PC-9 (cell line): Measurements from ENCODE around the gene MAN2C1. TPM values are rescaled to one million over a fixed set of nuclear protein-coding genes. Genes with fewer than 3 reads are reported as not detected.

Source experiments
- BruUV-seq: library from RNA; stranded (reverse); fragments of 400-500 nt; replicated peaks from 2 replicates; lab custom pipeline; 2021; lab: Mats Ljungman, UMichigan
- CTCF ChIA-PET: fragments of 300-600 bp; sonication (Branson Sonifier 250); formaldehyde crosslinking; loops from one replicate; lab custom pipeline; 2022; ENCODE audit warnings: antibody characterized with exemption; lab: Charles Lee
- POLR2A ChIA-PET: fragments of 300-600 bp; sonication (Branson Sonifier 250); formaldehyde crosslinking; loops from one replicate; lab custom pipeline; 2022; ENCODE audit warnings: antibody characterized with exemption; ENCODE audit not compliant: unreplicated experiment; lab: Charles Lee
- DNase-seq, 2 experiments: peaks; one replicate each; pipeline versions ENCODE4 v3.0.0 to v3.0.0-alpha.2; 2015 to 2022; ENCODE audit warnings: mixed read lengths in 1 of 2
- H2AFZ ChIP-seq: fragments of 200-600 bp; sonication (generic); 2 replicates; pipeline ENCODE4 v1.8.1; 2017; ENCODE audit warnings: antibody characterized with exemption
- H3F3A ChIP-seq: fragments of 200-600 bp; sonication (generic); 2 replicates; pipeline ENCODE4 v1.8.1; 2017; ENCODE audit warnings: antibody characterized with exemption, mild to moderate bottlenecking, low read depth; ENCODE audit not compliant: insufficient read depth
- H3K27ac ChIP-seq: fragments of 200-600 bp; sonication (generic); 2 replicates; pipeline ENCODE4 v1.6.1; 2016; ENCODE audit warnings: mixed run types
- H3K27me3 ChIP-seq: fragments of 200-600 bp; sonication (generic); 2 replicates; pipeline ENCODE4 v1.6.1; 2016; ENCODE audit warnings: low read depth, mixed run types; ENCODE audit not compliant: insufficient read depth
- H3K36me3 ChIP-seq: fragments of 200-600 bp; sonication (generic); 2 replicates; pipeline ENCODE4 v1.6.1; 2016; ENCODE audit warnings: low read depth, mixed run types
- H3K4me1 ChIP-seq: fragments of 200-600 bp; sonication (generic); replicated peaks from 2 replicates; pipeline ENCODE4 v1.6.1; 2016; ENCODE audit warnings: mixed run types; ENCODE audit not compliant: insufficient read depth
- H3K4me2 ChIP-seq: fragments of 200-600 bp; sonication (generic); 2 replicates; pipeline ENCODE4 v1.6.1; 2017; ENCODE audit warnings: mixed run types
- H3K4me3 ChIP-seq: fragments of 200-600 bp; sonication (generic); 2 replicates; pipeline ENCODE4 v1.6.1; 2016; ENCODE audit warnings: mixed run types
- H3K79me2 ChIP-seq: fragments of 200-600 bp; sonication (generic); 2 replicates; pipeline ENCODE4 v1.6.1; 2017; ENCODE audit warnings: low read depth, mixed run types
- H3K9me2 ChIP-seq: fragments of 200-600 bp; sonication (generic); 2 replicates; pipeline ENCODE4 v1.8.1; 2017; ENCODE audit warnings: mild to moderate bottlenecking; ENCODE audit not compliant: insufficient read depth
- H3K9me3 ChIP-seq: fragments of 200-600 bp; sonication (generic); 2 replicates; pipeline ENCODE4 v1.8.1; 2016; ENCODE audit warnings: low read depth; ENCODE audit not compliant: insufficient read depth
- H4K20me1 ChIP-seq: fragments of 200-600 bp; sonication (generic); 2 replicates; pipeline ENCODE4 v1.8.1; 2017; ENCODE audit not compliant: insufficient read depth
- EZH2 ChIP-seq: fragments of 200-600 bp; sonication (generic); IDR thresholded peaks from 2 replicates; pipeline ENCODE4 v1.8.0; 2017; ENCODE audit warnings: antibody characterized with exemption, low read depth
- intact Hi-C: fragments of 100-400 bp; cut with micrococcal nuclease; formaldehyde crosslinking; loops from one replicate; pipeline ENCODE4 v1.10.0; 2022; ENCODE audit not compliant: unreplicated experiment
- total RNA-seq: library from RNA; stranded (reverse); gene quantifications from 2 replicates; pipeline ENCODE4 v1.2.3, GENCODE V29; 2021
- TF ChIP-seq, protein P1 (sequence below): fragments of 200-600 bp; sonication (generic); conservative IDR thresholded peaks from 2 replicates; pipeline ENCODE4 v1.6.1; 2017; ENCODE audit warnings: mixed run types, antibody characterized with exemption, mild to moderate bottlenecking, moderate library complexity

MAN2C1 gene
- total RNA-seq, 1 experiment from 2014 or later, result 94.3 TPM

- Histone ChIP-seq H3K79me2 (peaks cover 16% of the 10 kb centered on the region), H3K27ac (no peak overlapping the region), H3K36me3 (peaks cover 4% of the 10 kb centered on the region; the same call in 1 of the 2 replicates), H3K27me3 (no peaks in the 10 kb centered on the region), H3K4me1 (peaks cover 25% of the 10 kb centered on the region), H3K9me2 (no peaks in the 10 kb centered on the region), H2AFZ (no peak overlapping the region), H3K9me3 (no peaks in the 10 kb centered on the region), H3F3A (peaks cover 33% of the 10 kb centered on the region), H3K4me3 (no peak overlapping the region), H3K4me2 (peak overlapping the region; percentile 90), H4K20me1 (peaks cover 9% of the 10 kb centered on the region; the same call in 1 of the 2 replicates)
- ChIA-PET CTCF (no interaction called here), POLR2A (interaction anchor here (3.1 kb wide), 1 partner anchor 85 kb away, joined by 39 read pairs; the partner anchor contains the start of gene SIN3A)
- DNase-seq, result no peak
- intact Hi-C loops, result loop anchor here (5.0 kb wide), 2 partner anchors 85 to 275 kb away; partner anchors contain the start of genes IMP3 and SIN3A
- no TSS peak for BruUV-seq
- no peak for TF ChIP-seq EZH2
- TF ChIP-seq, protein P1, sequence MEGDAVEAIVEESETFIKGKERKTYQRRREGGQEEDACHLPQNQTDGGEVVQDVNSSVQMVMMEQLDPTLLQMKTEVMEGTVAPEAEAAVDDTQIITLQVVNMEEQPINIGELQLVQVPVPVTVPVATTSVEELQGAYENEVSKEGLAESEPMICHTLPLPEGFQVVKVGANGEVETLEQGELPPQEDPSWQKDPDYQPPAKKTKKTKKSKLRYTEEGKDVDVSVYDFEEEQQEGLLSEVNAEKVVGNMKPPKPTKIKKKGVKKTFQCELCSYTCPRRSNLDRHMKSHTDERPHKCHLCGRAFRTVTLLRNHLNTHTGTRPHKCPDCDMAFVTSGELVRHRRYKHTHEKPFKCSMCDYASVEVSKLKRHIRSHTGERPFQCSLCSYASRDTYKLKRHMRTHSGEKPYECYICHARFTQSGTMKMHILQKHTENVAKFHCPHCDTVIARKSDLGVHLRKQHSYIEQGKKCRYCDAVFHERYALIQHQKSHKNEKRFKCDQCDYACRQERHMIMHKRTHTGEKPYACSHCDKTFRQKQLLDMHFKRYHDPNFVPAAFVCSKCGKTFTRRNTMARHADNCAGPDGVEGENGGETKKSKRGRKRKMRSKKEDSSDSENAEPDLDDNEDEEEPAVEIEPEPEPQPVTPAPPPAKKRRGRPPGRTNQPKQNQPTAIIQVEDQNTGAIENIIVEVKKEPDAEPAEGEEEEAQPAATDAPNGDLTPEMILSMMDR, result no peak
Measured at GRCh38 chr15:75367006-75367405, 1.4 kb downstream of the MAN2C1 start.

DNA sequence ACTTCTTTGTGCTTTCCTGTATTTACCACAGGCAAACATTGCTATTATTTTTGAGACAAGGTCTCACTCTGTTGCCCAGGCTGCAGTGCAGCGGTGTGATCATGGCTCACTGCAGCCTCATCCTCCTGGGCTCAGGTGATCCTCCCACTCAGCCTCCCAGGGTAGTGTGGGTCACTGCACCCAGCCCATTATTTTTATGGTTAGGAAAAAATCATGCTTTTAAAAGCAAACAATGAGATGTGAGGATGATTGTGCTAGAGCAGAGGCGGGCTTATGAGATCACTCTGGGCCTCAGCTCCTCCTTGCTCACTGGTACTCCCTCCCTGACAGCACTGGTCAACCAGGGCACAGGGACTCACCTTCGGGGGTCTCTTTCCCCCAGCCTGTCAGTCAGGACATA is 2.2 kb downstream of the MAN2C1 start:
- no peak overlapping the region for H3K4me3 ChIP-seq
- intact Hi-C loops, result loop anchor here (5.0 kb wide), 2 partner anchors 86 to 276 kb away; partner anchors contain the start of genes IMP3 and SIN3A
- H3K9me2 ChIP-seq, result no peaks in the 10 kb centered on the region
- ChIA-PET POLR2A (no interaction called here), CTCF (no interaction called here)
- no peak overlapping the region for H3K27ac ChIP-seq
- H2AFZ ChIP-seq, result no peak overlapping the region
- H4K20me1 ChIP-seq, result peaks cover 9% of the 10 kb centered on the region; the same call in 1 of the 2 replicates
- no peaks in the 10 kb centered on the region for H3K27me3 ChIP-seq
- H3K4me2 ChIP-seq, result no peak overlapping the region
- no peak for DNase-seq
- peaks cover 16% of the 10 kb centered on the region for H3K79me2 ChIP-seq
- H3K36me3 ChIP-seq, result peaks cover 4% of the 10 kb centered on the region; the same call in 1 of the 2 replicates
- peaks cover 25% of the 10 kb centered on the region; the same call in 1 of the 2 replicates for H3F3A ChIP-seq
- no peak for TF ChIP-seq EZH2
- TF ChIP-seq, protein P1, result no peak
- BruUV-seq, result no TSS peak
- H3K9me3 ChIP-seq, result no peaks in the 10 kb centered on the region
- peaks cover 25% of the 10 kb centered on the region for H3K4me1 ChIP-seq

- H3K9me3 ChIP-seq, result no peaks in the 10 kb centered on the region
- peaks cover 14% of the 10 kb centered on the region for H3K79me2 ChIP-seq
- TF ChIP-seq, protein P1, result no peak
- no peak for TF ChIP-seq EZH2
- no peak for DNase-seq
- H3K4me3 ChIP-seq, result no peak overlapping the region
- H3K4me1 ChIP-seq, result peaks cover 14% of the 10 kb centered on the region
- H3K4me2 ChIP-seq, result no peak overlapping the region
- no peak overlapping the region for H3K27ac ChIP-seq
- no peaks in the 10 kb centered on the region for H3K27me3 ChIP-seq
- H3K36me3 ChIP-seq, result no peaks in the 10 kb centered on the region
- ChIA-PET POLR2A (no interaction called here), CTCF (no interaction called here)
- H4K20me1 ChIP-seq, result peaks cover 9% of the 10 kb centered on the region; the same call in 1 of the 2 replicates
- intact Hi-C loops, result loop anchor here (5.0 kb wide), 2 partner anchors 87 to 277 kb away; partner anchors contain the start of genes IMP3 and SIN3A
- no TSS peak for BruUV-seq
- H3K9me2 ChIP-seq, result no peaks in the 10 kb centered on the region
- H2AFZ ChIP-seq, result no peak overlapping the region
- peaks cover 14% of the 10 kb centered on the region; the same call in 1 of the 2 replicates for H3F3A ChIP-seq
Measured at GRCh38 chr15:75364881-75365280, 3.5 kb downstream of the MAN2C1 start.
